HepG2 (cell line): ENCODE measurements around the gene MDH1B. TPM values are rescaled to one million over a fixed set of nuclear protein-coding genes. Genes with fewer than 3 reads are reported as not detected.

ENCODE experiments used
- ATAC-seq: fragments of 200-7000 bp; cut with Tn5 transposase; 3 replicates; pipeline ENCODE4 v1.9.1; 2020; ENCODE audit warnings: mild to moderate bottlenecking, moderate library complexity
- BruUV-seq: library from RNA; stranded (reverse); fragments of 400-500 nt; replicated peaks from 2 replicates; lab custom pipeline; 2021; lab: Mats Ljungman, UMichigan
- CTCF ChIA-PET: fragments of 300-600 bp; formaldehyde crosslinking; extraction: SDS; loops from one replicate; lab custom pipeline; 2021; ENCODE audit warnings: low total read pairs, inconsistent platforms, low intra/inter-chr PET ratio; lab: Yijun Ruan, JAX
- POLR2A ChIA-PET: fragments of 350-600 bp; sonication (Branson Sonifier 250); formaldehyde crosslinking; loops from one replicate; lab custom pipeline; 2020; ENCODE audit warnings: antibody characterized with exemption, inconsistent platforms; lab: Yijun Ruan, JAX
- DNase-seq: peaks from one replicate; pipeline ENCODE4 v3.0.0-alpha.2; 2015; ENCODE audit warnings: low spot score
- FAIRE-seq: peaks from 3 replicates; lab custom pipeline; 2011; peaks lifted over from hg19 to GRCh38; lab: Jason Lieb, UNC
- H2AFZ ChIP-seq: one replicate; pipeline ENCODE4 v1.6.1; 2011; ENCODE audit warnings: low read length, inconsistent platforms
- H3K27ac ChIP-seq: fragments of 300-600 bp; 3 replicates; pipeline ENCODE4 v1.8.0; 2011; ENCODE audit warnings: mixed run types, mild to moderate bottlenecking, mixed read lengths, low read length, inconsistent platforms; ENCODE audit not compliant: insufficient read depth; ENCODE audit errors: extremely low read length
- H3K27me3 ChIP-seq, 2 experiments: fragments of 200-600 bp in 1 of 2; 2 replicates in 1 of 2; 3 replicates in 1 of 2; pipeline versions ENCODE4 v1.6.0 to v1.8.0; 2011; ENCODE audit warnings: low read length in 2 of 2, mild to moderate bottlenecking in 2 of 2, moderate library complexity in 2 of 2, inconsistent platforms in 1 of 2; ENCODE audit not compliant: insufficient read depth in 2 of 2, control insufficient read depth in 1 of 2
- H3K36me3 ChIP-seq, 2 experiments: fragments of 200-600 bp in 1 of 2; replicated peaks in 1 of 2; 2 replicates in 1 of 2; 3 replicates in 1 of 2; pipeline versions ENCODE4 v1.5.1 to v1.8.0; 2011; ENCODE audit warnings: low read length in 2 of 2, inconsistent platforms in 1 of 2; ENCODE audit not compliant: insufficient read depth in 2 of 2, control insufficient read depth in 1 of 2
- H3K4me1 ChIP-seq: 2 replicates; pipeline ENCODE4 v1.5.1; 2012; ENCODE audit warnings: low read length, inconsistent platforms; ENCODE audit not compliant: insufficient read depth
- H3K4me2 ChIP-seq: 2 replicates; pipeline ENCODE4 v1.6.0; 2011; ENCODE audit warnings: low read depth, low read length, inconsistent platforms
- H3K4me3 ChIP-seq, 3 experiments: fragments of 200-600 bp in 1 of 3; sonication (generic), shearing (Covaris generic) in 1 of 3; replicated peaks in 1 of 3; 2 replicates each; pipeline ENCODE4 v1.5.1; 2011 to 2016; ENCODE audit warnings: low read length in 3 of 3, inconsistent platforms in 2 of 3, low read depth in 2 of 3, mild to moderate bottlenecking in 2 of 3, control low read depth in 1 of 3, mixed read lengths in 1 of 3; ENCODE audit not compliant: insufficient read depth in 1 of 3
- H3K79me2 ChIP-seq: one replicate; pipeline ENCODE4 v1.6.1; 2011; ENCODE audit warnings: low read length, inconsistent platforms; ENCODE audit not compliant: insufficient read depth
- H3K9ac ChIP-seq: 2 replicates; pipeline ENCODE4 v1.6.0; 2011; ENCODE audit warnings: mild to moderate bottlenecking, low read depth, low read length, inconsistent platforms; ENCODE audit not compliant: insufficient read depth
- H3K9me3 ChIP-seq: 2 replicates; pipeline ENCODE4 v1.5.1; 2012; ENCODE audit warnings: mild to moderate bottlenecking, low read length
- H4K20me1 ChIP-seq: 2 replicates; pipeline ENCODE4 v1.6.0; 2011; ENCODE audit warnings: inconsistent platforms, mild to moderate bottlenecking, low read length, moderate library complexity; ENCODE audit not compliant: insufficient read depth
- RBM22 ChIP-seq: fragments of 200-400 bp; formaldehyde crosslinking; optimal IDR thresholded peaks from 2 replicates; pipeline ENCODE3; 2017; ENCODE audit warnings: mild to moderate bottlenecking, low read length, moderate library complexity
- RFXAP ChIP-seq: sonication (generic); formaldehyde crosslinking; IDR thresholded peaks from 2 replicates; pipeline ENCODE4 v1.4.0; 2020; ENCODE audit warnings: missing genetic modification reagents, borderline replicate concordance
- ZNF138 ChIP-seq: sonication (generic); formaldehyde crosslinking; IDR thresholded peaks from 2 replicates; pipeline ENCODE4 v1.5.0; 2020; ENCODE audit warnings: mild to moderate bottlenecking, low read depth, missing genetic modification reagents
- ZNF468 ChIP-seq: sonication (generic); formaldehyde crosslinking; IDR thresholded peaks from 2 replicates; pipeline ENCODE4 v1.8.0; 2022; ENCODE audit warnings: mild to moderate bottlenecking, moderate library complexity, missing genetic modification reagents
- ZNF605 ChIP-seq: sonication (generic); formaldehyde crosslinking; IDR thresholded peaks from 2 replicates; pipeline ENCODE4 v1.8.0; 2022; ENCODE audit warnings: mild to moderate bottlenecking, missing genetic modification reagents
- WGBS: methylation state at CpG from one replicate; pipeline ENCODE4 v1.1.6; 2017; ENCODE audit warnings: low lambda C conversion rate; 5-methylcytosine and 5-hydroxymethylcytosine counted together
- in situ Hi-C: cut with HindIII; loops from 2 replicates; pipeline ENCODE4 v1.10.0; 2017; ENCODE audit warnings: low pct_unique_long_range_greater_than_20kb; ENCODE audit not compliant: extremely low pct_ligation_motif_present
- intact Hi-C: fragments of 100-400 bp; cut with micrococcal nuclease; formaldehyde crosslinking; loops from one replicate; pipeline ENCODE4 v1.10.0; 2022; ENCODE audit not compliant: unreplicated experiment
- polyA plus RNA-seq, 8 experiments: library from polyadenylated mRNA; depleted of rRNA in 3 of 8; stranded (reverse) in 7 of 8; unstranded in 1 of 8; fragments of >200 nt; fragmentation: Illumina TruSeq in 4 of 8; extraction: Trizol in 4 of 8; gene quantifications; 2 replicates each; pipeline versions ENCODE4 v1.2.1 to v1.2.3, GENCODE V29; 2011 to 2016; ENCODE audit warnings: low read depth in 4 of 8, missing spikeins in 1 of 8, mixed read lengths in 1 of 8; ENCODE audit not compliant: insufficient read depth in 1 of 8
- total RNA-seq, 5 experiments: library from RNA; depleted of rRNA; stranded (reverse); fragments of >200 nt; fragmentation: Illumina TruSeq; extraction: Trizol; gene quantifications; 2 replicates each; pipeline ENCODE4 v1.2.3, GENCODE V29; 2016; ENCODE audit warnings: low read depth in 1 of 5
- TF ChIP-seq, protein P1 (sequence below): sonication (generic); formaldehyde crosslinking; IDR thresholded peaks from 2 replicates; pipeline ENCODE4 v1.9.0; 2022; ENCODE audit warnings: missing genetic modification reagents, mild to moderate bottlenecking, borderline replicate concordance

Gene MDH1B
- total and polyA plus RNA-seq, 2 of the 13 experiments (the other 11 are each of a cell fraction or from before 2014, with no cell fraction given) = 0.17 to 0.86 TPM

GRCh38 chr2:206798000-206798399 lies 32.9 kb upstream of the MDH1B start:
- H3K4me2 ChIP-seq = no peak overlapping the region
- ChIA-PET CTCF (no interaction called here), POLR2A (no interaction called here)
- WGBS = 95% methylated on average over 5 of the region's 5 CpGs
- no peak for ATAC-seq
- intact Hi-C loops = no loop called here
- no peaks in the 10 kb centered on the region for H3K27me3 ChIP-seq
- H3K4me3 ChIP-seq = no peak overlapping the region
- BruUV-seq = no TSS peak
- no peak for DNase-seq
- H4K20me1 ChIP-seq = no peaks in the 10 kb centered on the region; the same call in 1 of the 2 replicates
- no peaks in the 10 kb centered on the region for H3K4me1 ChIP-seq
- no peak overlapping the region for H3K27ac ChIP-seq
- no peaks in the 10 kb centered on the region for H3K9me3 ChIP-seq
- FAIRE-seq = no peak
- in situ Hi-C loops = no loop called here
- TF ChIP-seq RFXAP (no peak), ZNF468 (CRISPR knock-in tag) (no peak)
- TF ChIP-seq, all 625 proteins: peak for 0
- Histone ChIP-seq H3K36me3 (peaks cover 0 to 3% of the 10 kb centered on the region in 2 experiments; a peak in 2 of 5 replicates), H3K79me2 (no peaks in the 10 kb centered on the region), H3K9ac (no peak overlapping the region), H2AFZ (no peak overlapping the region)

- POLR2A ChIA-PET = interaction anchor here (0.6 kb wide), 1 partner anchor 734 kb away, joined by 3 read pairs; no protein-coding TSS in a partner anchor
- no peaks in the 10 kb centered on the region for H3K79me2 ChIP-seq
- TF ChIP-seq ZNF138 (CRISPR knock-in tag) = no peak
- peak; percentile 50 for TF ChIP-seq RBM22
- no peak for TF ChIP-seq ZNF605 (CRISPR knock-in tag)
- TF ChIP-seq, protein P1, sequence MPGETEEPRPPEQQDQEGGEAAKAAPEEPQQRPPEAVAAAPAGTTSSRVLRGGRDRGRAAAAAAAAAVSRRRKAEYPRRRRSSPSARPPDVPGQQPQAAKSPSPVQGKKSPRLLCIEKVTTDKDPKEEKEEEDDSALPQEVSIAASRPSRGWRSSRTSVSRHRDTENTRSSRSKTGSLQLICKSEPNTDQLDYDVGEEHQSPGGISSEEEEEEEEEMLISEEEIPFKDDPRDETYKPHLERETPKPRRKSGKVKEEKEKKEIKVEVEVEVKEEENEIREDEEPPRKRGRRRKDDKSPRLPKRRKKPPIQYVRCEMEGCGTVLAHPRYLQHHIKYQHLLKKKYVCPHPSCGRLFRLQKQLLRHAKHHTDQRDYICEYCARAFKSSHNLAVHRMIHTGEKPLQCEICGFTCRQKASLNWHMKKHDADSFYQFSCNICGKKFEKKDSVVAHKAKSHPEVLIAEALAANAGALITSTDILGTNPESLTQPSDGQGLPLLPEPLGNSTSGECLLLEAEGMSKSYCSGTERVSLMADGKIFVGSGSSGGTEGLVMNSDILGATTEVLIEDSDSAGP (CRISPR knock-in tag) = no peak
- no peak overlapping the region for H3K27ac ChIP-seq
- no peak for FAIRE-seq
- intact Hi-C loops (no loop called here), in situ Hi-C loops (no loop called here)
- no TSS peak for BruUV-seq
- no peak overlapping the region for H3K9ac ChIP-seq
- 88% methylated on average over 4 of the region's 4 CpGs for WGBS
- no peaks in the 10 kb centered on the region for H3K4me1 ChIP-seq
- H4K20me1 ChIP-seq = no peaks in the 10 kb centered on the region
- CTCF ChIA-PET = no interaction called here
- no peak for ATAC-seq
- no peak overlapping the region for H3K4me3 ChIP-seq
- no peak overlapping the region for H3K4me2 ChIP-seq
- DNase-seq = no peak
- no peaks in the 10 kb centered on the region for H3K9me3 ChIP-seq
- H3K27me3 ChIP-seq = no peaks in the 10 kb centered on the region
- H2AFZ ChIP-seq = no peak overlapping the region
- peaks cover 4% of the 10 kb centered on the region in 2 experiments; a peak in 4 of 5 replicates for H3K36me3 ChIP-seq
These were observed 32.2 kb upstream of the MDH1B start for GRCh38 chr2:206797376-206797775.
